ENCODE data around the gene TMEM178A.
"Not testable (repeated sequence)": the region's sequence is repeated elsewhere in the genome, so short reads cannot be mapped to it uniquely, and the experiment has no call there.

TMEM178A gene

DNA sequence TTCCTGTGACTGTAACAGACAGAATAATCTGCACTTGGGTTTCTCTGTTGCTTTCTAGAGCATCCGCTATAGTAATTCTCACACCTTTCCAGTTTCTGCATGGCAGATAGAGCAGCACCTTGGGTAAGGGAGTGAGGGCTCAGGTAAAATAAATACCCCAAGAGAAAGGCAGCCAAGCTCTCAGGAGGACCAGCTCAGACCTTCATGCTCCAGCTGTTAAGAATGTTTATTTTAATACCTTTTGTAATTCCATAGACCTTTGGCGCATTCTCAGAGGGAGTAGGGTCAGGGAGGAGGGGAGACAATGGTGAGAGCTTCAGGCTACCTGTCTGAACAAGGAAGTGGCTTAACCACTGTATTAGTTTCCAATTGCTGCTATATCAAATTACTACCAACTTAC is 16.2 kb upstream of the TMEM178A start:
- no peak for DNase-seq

- no peak for DNase-seq
Measured at GRCh38 chr2:39650468-39650867, 15.2 kb upstream of the TMEM178A start.

DNA sequence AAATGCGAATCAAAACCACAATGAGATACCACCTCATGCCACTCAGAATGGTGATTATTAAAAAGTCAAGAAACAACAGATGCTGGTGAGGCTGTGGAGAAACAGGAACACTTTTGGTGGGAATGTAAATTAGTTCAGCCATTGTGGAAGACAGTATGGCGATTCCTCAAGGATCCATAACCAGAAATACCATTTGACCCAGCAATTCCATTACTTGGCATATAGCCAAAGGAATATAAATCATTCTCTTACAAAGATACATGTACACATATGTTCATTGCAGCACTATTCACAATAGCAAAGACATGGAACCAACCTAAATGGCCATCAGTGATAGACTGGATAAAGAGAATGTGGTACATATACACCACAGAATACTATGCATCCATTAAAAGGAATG is 9.5 kb upstream of the TMEM178A start:
- not testable (repeated sequence) for DNase-seq

DNA sequence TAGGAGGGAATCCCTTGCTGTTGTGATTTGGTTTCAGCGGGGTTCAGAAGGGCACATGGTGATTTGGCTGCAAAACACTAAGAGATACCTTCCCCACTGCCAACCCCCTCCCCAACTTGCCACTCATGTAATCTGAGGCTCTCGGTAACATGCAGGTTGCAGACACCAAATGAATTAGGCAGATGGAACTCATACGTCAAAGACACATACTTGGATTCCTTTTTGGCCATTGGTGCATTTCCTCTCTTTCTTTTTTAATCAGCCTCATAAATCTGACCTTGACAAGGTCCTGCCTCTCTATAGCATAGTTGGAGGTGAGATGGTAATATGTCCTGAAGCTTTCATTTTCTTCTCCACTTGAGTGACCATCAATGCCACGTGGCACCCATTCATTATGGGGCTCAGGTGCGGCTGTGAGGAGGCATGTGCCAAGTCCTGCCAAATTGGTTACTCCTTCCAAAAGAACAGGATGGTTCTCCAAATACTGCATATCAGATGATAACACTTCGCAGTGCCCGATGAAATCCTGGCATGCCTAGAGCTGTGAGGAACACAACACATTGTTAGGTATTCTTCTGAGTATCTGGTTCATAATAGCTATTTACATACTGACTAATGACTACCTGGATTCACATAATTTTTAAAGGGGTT is 8.3 kb upstream of the TMEM178A start:
- DNase-seq = no peak

DNA sequence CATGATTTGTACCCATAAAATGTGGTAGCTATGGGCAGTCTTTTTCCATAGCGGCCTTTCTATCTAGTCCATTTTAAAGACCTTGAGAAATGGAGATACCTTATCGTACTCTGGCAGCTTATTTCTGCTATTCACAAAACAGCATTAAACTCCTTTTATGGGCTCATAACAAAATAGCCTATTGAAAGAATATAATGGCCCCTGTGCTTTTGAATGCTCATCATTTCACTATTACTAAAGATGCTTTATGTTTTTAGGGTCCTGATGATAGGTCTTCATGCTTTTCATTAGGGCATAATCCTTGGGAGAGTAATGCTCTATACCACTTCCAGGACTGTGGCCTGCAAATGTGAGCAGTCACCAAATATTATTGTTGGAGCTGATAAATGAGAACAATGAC is 7.3 kb upstream of the TMEM178A start:
- no peak for DNase-seq

- DNase-seq = no peak
Measured at GRCh38 chr2:39659765-39660611, 5.7 kb upstream of the TMEM178A start.

- no peak for DNase-seq
Measured at GRCh38 chr2:39660612-39661236, 5.0 kb upstream of the TMEM178A start.

DNA sequence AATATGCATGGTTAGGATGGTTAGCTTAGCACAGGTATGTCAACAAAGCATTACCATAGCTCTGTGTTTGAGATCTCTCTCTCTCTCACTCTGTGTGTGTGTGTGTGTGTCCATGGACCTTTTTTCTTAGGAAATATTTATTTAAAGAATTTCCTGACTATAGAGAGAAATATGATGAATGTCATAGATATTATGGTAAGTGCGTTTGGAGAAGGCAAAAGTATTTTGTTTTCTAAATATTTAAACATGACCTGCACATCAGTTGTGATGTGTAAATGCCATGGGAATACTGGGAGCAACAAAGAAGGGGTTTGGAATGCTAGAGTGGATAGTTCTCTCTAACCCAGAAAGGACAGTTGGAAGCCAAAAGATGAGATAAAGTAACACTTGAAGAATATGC is 3.9 kb upstream of the TMEM178A start:
- DNase-seq = no peak

GRCh38 chr2:39663187-39663930 is 2.4 kb upstream of the TMEM178A start:
- no peak for DNase-seq

DNA sequence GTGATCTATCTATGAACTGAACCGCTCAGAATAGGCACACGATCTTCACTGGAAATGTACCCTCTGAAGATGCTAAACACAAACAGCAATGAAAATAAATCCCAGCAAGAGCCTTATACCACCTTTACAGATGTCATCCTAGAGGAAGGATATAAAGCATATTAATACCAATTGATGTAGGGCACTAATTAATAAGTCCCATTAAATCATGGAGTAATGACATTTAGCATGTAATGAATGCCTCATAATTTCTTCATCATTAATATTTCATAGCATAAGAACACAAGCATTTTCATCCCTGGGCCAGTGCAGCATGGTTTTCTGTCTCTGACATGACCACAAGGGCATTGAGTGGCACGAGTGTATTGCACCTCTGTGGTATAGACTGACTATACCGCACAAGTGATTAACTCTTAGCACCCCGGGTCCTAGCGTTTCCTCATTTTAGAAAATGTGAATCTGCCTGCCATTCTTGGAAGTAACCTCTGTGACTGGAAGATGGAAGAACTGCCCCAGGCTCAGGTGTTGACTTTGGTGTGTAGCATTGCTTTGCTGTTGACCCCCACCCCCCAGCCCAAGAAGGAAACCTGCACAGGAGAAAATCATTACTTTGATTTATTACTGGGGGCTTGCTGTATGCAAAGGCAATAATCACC is 1.4 kb upstream of the TMEM178A start:
- no peak for DNase-seq

GRCh38 chr2:39664888-39665591 is 677 bp upstream of the TMEM178A start:
- no peak for DNase-seq

DNA sequence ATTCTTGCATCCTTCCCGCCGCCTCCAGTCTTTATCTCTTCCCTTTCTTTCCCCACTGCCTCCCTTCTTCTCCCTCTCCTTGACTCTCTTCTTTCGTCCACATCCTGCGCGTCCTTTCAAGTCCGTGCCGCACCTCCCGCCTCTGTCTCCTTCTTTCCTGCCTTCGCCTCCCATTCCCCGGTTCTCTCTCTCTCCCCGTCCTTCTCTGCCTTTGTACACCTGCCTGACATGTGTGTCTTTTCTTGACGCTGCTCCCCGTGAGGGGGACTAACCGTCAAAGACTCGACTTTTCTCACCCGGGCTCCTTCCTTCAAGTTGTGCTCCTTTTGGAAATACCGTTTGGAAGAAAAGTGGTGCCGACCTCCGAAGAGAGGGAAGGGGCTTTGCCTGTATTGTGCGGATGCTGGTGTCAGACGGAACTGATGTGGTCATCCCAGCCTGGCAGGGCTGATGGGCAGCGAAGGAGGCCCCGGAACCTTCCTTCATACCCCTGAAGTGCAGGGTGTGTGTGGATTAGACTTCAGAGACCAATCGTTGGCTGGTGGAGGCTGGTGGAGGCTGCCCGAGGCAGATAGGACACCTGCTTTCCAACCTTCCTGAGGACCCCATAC is 879 bp downstream of the TMEM178A start:
- no peak for DNase-seq

DNA sequence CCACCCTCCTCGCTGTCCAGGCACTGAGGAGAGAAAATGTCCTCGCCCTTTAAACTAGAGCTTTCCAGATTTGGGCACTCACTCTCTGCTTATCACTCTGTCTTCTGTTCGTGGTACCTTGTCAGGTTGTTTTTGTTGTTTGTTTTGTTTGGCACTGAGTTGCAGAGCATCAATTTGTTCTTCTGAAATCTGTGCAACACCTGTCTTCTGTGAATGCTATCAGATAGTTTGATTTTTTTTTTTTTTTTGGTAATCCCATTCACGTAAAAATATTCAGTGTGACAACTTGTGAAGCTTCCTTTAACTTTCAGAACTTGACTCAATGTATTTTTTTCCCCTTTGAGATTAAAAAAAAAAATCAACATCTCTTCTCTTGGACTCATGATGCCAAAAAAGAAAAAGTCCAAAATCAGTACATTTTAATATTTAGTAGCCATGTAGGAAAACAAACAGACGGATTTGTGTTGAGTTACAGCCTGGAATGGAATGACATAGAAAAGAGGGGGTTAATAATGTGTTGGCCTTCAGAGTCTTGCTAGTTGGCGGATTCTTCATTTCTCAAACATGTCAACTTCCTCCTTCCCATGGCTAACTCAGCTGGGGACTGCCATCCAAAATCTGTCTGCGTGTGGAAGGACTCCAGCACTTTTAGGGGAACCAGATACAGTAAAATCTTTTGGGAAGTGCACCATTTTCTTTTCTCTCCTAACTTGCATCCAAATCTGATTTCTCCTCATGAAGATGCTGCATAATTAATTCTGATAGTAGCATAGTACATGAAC is 1.6 kb downstream of the TMEM178A start:
- DNase-seq = peak; percentile 33

DNA sequence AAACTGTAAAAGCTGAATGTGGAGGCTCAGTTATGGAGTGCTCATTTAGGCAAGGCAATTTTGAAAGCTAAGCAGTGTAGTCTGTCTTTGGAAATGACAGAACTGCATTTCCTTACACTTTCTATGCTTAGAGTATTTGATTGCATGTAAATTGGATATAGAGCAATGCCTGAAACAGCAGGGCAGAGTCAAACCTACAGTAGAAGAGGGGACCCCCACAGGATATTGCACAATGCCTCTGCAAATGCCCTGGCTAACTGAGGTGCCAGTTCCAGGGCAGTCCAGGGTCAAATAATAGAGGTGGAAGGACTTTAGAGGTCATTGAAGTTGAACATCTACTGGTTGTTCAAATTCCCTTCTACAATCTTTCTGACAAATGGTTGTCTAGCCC is 2.2 kb downstream of the TMEM178A start:
- DNase-seq = no peak

- no peak for DNase-seq
Measured at GRCh38 chr2:39668576-39669080, 2.9 kb downstream of the TMEM178A start.

DNA sequence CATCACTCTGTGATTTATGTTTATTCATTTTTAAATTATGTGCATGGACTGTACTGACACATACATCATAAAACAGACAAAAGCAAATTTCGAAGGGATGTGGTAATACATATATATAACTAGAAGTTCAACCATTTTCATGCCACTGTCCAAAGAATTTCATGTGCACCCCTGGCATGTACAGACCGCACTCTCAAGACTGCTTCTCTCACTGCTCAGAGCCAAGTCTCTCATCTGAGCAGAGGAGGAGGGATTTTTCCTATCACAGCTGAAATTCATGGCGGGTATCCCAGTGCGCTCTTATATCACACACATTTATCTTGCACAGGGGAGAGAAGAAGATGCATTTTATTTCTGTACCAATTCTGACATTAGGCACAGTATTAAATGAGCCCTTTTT is 5.9 kb downstream of the TMEM178A start:
- DNase-seq = no peak

GRCh38 chr2:39673018-39673417 is 7.3 kb downstream of the TMEM178A start:
- no peak for DNase-seq

GRCh38 chr2:39676342-39676741 is 10.6 kb downstream of the TMEM178A start:
- no peak for DNase-seq

GRCh38 chr2:39678170-39678569 is 12.5 kb downstream of the TMEM178A start:
- DNase-seq = no peak

DNA sequence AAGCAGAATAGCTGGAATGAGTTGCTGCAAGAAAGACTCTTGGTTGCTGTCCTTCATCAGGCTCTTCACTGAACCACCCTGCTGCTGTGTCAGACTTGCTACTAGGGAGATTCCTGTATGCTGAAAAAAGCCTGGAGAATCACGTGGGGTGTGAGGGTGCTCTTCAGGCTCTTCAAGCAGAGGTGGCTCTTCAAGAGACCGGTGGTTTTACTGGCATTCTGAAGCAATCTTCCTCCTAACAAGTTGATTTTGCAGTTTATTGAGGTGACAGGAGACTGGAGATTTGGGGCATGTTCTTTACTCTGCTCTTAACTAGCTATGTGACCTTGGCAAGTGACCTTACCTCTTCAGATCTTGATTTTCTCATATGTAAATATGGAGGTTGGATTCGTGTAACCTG is 14.1 kb downstream of the TMEM178A start:
- DNase-seq = no peak
